Uterus (tissue), 4 donors: ENCODE measurements around the gene CARD9. TPM values are rescaled to one million over a fixed set of nuclear protein-coding genes. Genes with fewer than 3 reads are reported as not detected.
"Not testable (repeated sequence)": the region's sequence is repeated elsewhere in the genome, so short reads cannot be mapped to it uniquely, and the experiment has no call there.

Experiments
- DNase-seq, 2 donors: peaks; one replicate each; pipeline ENCODE4 v3.0.0-alpha.2; 2019 to 2020
- H3K27ac ChIP-seq, 2 donors: fragments of 200-600 bp; sonication (generic); 1 replicate in 1 of 2; 2 replicates in 1 of 2; pipeline ENCODE4 v1.5.1; 2016 to 2018
- H3K27me3 ChIP-seq, 2 donors: fragments of 200-600 bp; sonication (generic); one replicate each; pipeline ENCODE4 v1.5.1; 2018 to 2019; ENCODE audit warnings: control low read depth in 1 of 2
- H3K36me3 ChIP-seq, 2 donors: fragments of 200-600 bp; sonication (generic); one replicate each; pipeline ENCODE4 v1.5.1; 2019; ENCODE audit warnings: control low read depth in 1 of 2
- H3K4me1 ChIP-seq, 2 donors: fragments of 200-600 bp; sonication (generic); one replicate each; pipeline ENCODE4 v1.5.1; 2018 to 2019; ENCODE audit warnings: control low read depth in 1 of 2
- H3K4me3 ChIP-seq, 2 donors: fragments of 200-600 bp; sonication (generic); 1 replicate in 1 of 2; 2 replicates in 1 of 2; pipeline ENCODE4 v1.5.1; 2018 to 2019; ENCODE audit warnings: mild to moderate bottlenecking in 1 of 2
- H3K9me3 ChIP-seq, 2 donors: fragments of 200-600 bp; sonication (generic); one replicate each; pipeline ENCODE4 v1.5.1; 2019; ENCODE audit warnings: control low read depth in 1 of 2
- POLR2A ChIP-seq, 2 donors: fragments of 450-650 bp; IDR thresholded peaks; one replicate each; pipeline ENCODE4 v1.6.1; 2016; ENCODE audit warnings: antibody characterized with exemption in 2 of 2, mild to moderate bottlenecking in 1 of 2, moderate library complexity in 1 of 2
- intact Hi-C: fragments of 100-400 bp; cut with DNase I; formaldehyde crosslinking; loops from one replicate; pipeline ENCODE4 v1.15.1; 2023; ENCODE audit warnings: low total_unique reads
- total RNA-seq, 4 donors: library from RNA; depleted of rRNA in 3 of 4; stranded (reverse); fragments of >200 nt in 3 of 4; gene quantifications; one replicate each; pipeline versions ENCODE4 v1.1.0 to v1.2.4, GENCODE V29; 2014 to 2023
- TF ChIP-seq, protein P1 (sequence below), 4 experiments: fragments of 200-600 bp in 2 of 4; fragments of 450-650 bp in 2 of 4; sonication (generic) in 2 of 4; IDR thresholded peaks; one replicate each; pipeline ENCODE4 v1.5.1; 2016 to 2019; ENCODE audit warnings: antibody characterized with exemption in 4 of 4, mild to moderate bottlenecking in 2 of 4, moderate library complexity in 1 of 4
- donor health status: DM: yes; HTN: yes; CAD: no.

CARD9 gene
- total RNA-seq, 4 donors from 2014 or later, result under 0.01 to 10.6 (median 2.5) TPM

DNA sequence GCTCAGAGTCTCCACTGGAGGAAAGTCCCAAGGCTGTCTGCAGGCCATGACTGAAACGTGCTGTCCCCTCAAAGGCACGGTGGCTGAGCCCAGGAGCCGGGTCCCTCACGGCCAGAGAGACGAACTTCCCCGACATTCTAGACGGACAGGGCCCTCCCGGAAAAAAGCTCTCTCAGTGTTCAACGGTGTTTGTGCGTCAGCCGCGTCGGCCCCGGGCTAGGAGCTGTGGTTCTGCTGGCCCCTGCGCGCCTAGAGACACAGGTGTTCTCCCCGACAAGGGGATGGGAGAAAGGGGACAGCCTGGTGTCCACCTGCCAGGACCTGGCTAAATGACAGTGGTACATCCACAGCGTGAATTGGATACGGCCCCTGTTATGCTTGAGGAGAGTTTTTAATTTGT is 51.9 kb downstream of the CARD9 start:
- intact Hi-C loops, result no loop called here
- H3K4me3 ChIP-seq, result no peak overlapping the region
- TF ChIP-seq POLR2A (IDR thresholded peaks at IDR 0.05), result no peak
- TF ChIP-seq, protein P1, sequence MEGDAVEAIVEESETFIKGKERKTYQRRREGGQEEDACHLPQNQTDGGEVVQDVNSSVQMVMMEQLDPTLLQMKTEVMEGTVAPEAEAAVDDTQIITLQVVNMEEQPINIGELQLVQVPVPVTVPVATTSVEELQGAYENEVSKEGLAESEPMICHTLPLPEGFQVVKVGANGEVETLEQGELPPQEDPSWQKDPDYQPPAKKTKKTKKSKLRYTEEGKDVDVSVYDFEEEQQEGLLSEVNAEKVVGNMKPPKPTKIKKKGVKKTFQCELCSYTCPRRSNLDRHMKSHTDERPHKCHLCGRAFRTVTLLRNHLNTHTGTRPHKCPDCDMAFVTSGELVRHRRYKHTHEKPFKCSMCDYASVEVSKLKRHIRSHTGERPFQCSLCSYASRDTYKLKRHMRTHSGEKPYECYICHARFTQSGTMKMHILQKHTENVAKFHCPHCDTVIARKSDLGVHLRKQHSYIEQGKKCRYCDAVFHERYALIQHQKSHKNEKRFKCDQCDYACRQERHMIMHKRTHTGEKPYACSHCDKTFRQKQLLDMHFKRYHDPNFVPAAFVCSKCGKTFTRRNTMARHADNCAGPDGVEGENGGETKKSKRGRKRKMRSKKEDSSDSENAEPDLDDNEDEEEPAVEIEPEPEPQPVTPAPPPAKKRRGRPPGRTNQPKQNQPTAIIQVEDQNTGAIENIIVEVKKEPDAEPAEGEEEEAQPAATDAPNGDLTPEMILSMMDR (IDR thresholded peaks at IDR 0.05), result no peak
- H3K9me3 ChIP-seq, result no peaks in the 10 kb centered on the region
- peaks cover 0 to 9% of the 10 kb centered on the region in 2 donors for H3K4me1 ChIP-seq
- H3K27ac ChIP-seq, result no peak overlapping the region
- no peak for DNase-seq
- no peaks in the 10 kb centered on the region for H3K27me3 ChIP-seq
- H3K36me3 ChIP-seq, result no peaks in the 10 kb centered on the region

DNA sequence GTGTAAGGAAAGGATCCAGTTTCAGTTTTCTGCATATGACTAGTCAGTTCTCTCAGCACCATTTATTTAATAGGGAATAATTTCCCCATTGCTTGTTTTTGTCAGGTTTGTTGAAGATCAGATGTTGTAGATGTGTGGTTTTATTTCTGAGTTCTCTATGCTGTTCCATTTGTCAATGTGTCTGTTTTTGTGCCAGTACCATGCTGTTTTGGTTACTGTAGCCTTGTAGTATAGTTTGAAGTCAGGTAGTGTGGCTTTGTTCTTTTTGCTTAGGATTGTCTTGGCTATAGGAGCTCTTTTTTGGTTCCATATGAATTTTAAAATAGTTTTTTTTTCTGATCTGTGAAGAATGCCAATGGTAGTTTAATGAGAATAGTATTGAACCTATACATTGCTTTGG is 52.5 kb downstream of the CARD9 start:
- DNase-seq, H3K27ac ChIP-seq, H3K4me3 ChIP-seq, H3K27me3 ChIP-seq, H3K9me3 ChIP-seq, H3K36me3 ChIP-seq, intact Hi-C loops, H3K4me1 ChIP-seq: not testable (repeated sequence)

DNA sequence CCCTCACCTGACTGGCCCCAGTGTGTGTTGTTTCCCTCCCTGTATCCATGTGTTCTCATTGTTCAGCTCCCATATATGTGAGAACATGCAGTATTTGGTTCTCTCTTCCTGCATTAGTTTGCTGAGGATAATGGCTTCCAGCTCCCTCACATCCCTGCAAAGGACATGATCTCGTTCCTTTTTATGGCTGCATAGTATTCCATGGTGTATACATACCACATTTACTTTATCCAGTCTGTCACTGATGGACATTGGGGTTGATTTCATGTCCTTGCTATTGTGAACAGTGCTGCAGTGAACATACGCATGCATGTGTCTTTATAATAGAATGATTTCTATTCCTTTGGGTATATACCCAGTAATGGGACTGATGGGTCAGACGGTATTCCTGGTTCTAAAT is 53.5 kb downstream of the CARD9 start:
- H3K4me3 ChIP-seq, H3K27me3 ChIP-seq, H3K4me1 ChIP-seq, H3K36me3 ChIP-seq, H3K9me3 ChIP-seq, intact Hi-C loops, DNase-seq, H3K27ac ChIP-seq: not testable (repeated sequence)

DNA sequence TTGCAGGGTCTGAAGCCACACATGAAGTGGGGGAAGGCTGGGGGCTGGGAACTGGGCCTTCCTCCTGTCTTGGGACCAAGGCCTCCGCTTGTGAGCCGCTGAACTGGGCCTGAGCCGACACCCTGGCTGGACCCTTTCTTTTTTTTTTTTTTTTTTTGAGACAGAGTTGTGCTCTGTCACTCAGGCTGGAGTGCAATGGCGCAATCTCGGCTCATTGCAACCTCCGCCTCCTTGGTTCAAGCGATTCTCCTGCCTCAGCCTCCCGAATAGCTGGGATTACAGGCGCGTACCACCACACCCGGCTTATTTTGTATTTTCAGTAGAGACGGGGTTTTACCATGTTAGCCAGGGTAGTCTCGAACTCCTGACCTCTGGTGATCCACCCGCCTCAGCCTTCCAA is 54.2 kb downstream of the CARD9 start:
- H3K27ac ChIP-seq, H3K27me3 ChIP-seq, H3K9me3 ChIP-seq, H3K4me3 ChIP-seq, H3K4me1 ChIP-seq, H3K36me3 ChIP-seq, DNase-seq, intact Hi-C loops: not testable (repeated sequence)

DNA sequence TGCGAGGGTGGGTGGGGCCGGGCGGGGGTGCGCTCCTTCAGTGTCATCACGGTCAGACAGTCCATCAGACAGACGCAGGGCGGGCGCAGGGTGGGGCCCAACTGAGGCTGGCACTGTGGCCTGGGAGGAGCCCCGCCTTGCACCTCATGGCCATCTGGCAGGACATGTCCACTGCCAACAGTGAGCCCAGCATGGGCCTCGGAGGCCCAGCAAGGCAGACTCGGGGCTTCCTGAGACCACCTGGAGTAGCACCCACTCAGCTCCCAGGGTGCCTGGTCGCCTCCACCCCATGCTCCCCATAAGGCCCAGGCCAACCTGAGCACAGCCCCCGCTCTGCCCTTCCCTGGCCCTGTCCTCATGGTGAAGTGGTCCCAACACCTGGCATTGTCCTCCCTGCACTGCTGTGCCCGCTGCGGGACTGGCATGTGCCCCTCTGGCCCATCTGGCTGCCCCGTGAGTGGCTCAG is 54.7 kb downstream of the CARD9 start:
- no peaks in the 10 kb centered on the region for H3K9me3 ChIP-seq
- intact Hi-C loops, result no loop called here
- H3K27ac ChIP-seq, result no peak overlapping the region
- no peak for DNase-seq
- no peak for TF ChIP-seq POLR2A (IDR thresholded peaks at IDR 0.05)
- TF ChIP-seq, protein P1 (IDR thresholded peaks at IDR 0.05), result no peak
- H3K27me3 ChIP-seq, result no peaks in the 10 kb centered on the region
- H3K36me3 ChIP-seq, result no peaks in the 10 kb centered on the region
- no peak overlapping the region for H3K4me3 ChIP-seq
- H3K4me1 ChIP-seq, result no peaks in the 10 kb centered on the region

DNA sequence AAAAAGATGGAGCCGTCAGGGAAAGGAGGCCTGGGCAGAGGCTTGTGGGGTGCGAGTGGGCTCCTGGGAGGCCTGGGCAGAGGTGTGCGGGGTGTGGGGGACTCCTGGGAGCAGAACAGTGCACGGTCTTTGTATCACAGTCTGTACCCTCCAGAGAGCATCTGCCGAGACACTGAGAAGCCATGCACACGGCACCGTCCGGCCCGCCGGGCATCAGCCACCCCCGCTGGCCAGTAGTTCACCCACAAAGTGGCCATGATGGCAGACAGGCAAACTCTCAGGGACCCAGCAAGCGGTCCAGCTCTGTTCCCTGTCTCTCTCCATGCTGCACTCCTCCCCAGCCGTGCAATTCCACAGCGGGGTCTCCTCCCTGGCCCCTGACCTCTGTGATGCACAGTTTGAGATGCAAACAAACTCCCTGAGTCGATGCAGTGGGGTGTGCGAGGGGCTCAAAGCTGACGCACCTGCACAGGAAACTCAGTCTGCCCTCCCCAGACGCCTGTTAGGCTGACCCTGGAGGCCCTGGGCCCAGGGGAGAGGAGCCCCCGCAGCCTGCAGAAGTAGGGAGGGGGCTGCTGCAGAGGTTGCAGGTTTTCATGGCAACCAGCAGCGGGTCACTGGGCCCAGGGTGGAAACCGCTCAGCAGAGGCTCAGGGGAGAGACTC is 55.2 kb downstream of the CARD9 start:
- Histone ChIP-seq H3K4me1 (no peaks in the 10 kb centered on the region), H3K9me3 (no peaks in the 10 kb centered on the region), H3K4me3 (no peak overlapping the region), H3K27ac (no peak overlapping the region), H3K36me3 (no peaks in the 10 kb centered on the region), H3K27me3 (no peaks in the 10 kb centered on the region)
- intact Hi-C loops, result no loop called here
- TF ChIP-seq, protein P1 (IDR thresholded peaks at IDR 0.05), result no peak
- TF ChIP-seq POLR2A (IDR thresholded peaks at IDR 0.05), result no peak
- DNase-seq, result no peak

DNA sequence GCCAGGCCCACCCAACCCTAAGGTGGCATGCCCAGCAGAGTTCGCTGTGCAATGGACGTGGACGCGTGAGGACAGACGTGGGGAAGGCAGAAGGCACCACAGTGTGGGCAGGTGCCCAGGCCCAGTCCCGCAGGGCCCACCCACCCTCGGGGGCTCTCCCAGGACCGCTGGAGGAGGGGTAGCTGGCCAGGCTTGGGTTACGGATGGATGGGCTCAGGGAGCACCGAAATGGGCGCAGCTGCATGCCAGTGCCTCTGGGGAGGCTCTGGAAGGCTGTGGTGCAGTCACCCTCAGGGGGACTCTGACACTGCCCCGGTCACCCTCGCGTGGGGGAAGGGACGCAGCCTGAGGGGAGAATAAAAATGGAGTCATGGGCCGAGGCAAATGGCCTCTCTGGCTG is 55.8 kb downstream of the CARD9 start:
- Histone ChIP-seq H3K4me3 (no peak overlapping the region), H3K27me3 (no peaks in the 10 kb centered on the region), H3K27ac (no peak overlapping the region), H3K9me3 (no peaks in the 10 kb centered on the region), H3K4me1 (no peaks in the 10 kb centered on the region), H3K36me3 (no peaks in the 10 kb centered on the region)
- TF ChIP-seq, protein P1 (IDR thresholded peaks at IDR 0.05), result no peak
- intact Hi-C loops, result no loop called here
- no peak for DNase-seq
